ENCODE data around the gene NIPAL4.

- TF ChIP-seq, protein P1, sequence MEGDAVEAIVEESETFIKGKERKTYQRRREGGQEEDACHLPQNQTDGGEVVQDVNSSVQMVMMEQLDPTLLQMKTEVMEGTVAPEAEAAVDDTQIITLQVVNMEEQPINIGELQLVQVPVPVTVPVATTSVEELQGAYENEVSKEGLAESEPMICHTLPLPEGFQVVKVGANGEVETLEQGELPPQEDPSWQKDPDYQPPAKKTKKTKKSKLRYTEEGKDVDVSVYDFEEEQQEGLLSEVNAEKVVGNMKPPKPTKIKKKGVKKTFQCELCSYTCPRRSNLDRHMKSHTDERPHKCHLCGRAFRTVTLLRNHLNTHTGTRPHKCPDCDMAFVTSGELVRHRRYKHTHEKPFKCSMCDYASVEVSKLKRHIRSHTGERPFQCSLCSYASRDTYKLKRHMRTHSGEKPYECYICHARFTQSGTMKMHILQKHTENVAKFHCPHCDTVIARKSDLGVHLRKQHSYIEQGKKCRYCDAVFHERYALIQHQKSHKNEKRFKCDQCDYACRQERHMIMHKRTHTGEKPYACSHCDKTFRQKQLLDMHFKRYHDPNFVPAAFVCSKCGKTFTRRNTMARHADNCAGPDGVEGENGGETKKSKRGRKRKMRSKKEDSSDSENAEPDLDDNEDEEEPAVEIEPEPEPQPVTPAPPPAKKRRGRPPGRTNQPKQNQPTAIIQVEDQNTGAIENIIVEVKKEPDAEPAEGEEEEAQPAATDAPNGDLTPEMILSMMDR (IDR thresholded peaks at IDR 0.05; ENCODE audit: borderline replicate concordance, extremely low read depth, low read length, poor library complexity, severe bottlenecking), result no peak
- no peak for TF ChIP-seq EZH2 (IDR thresholded peaks at IDR 0.05; ENCODE audit: borderline replicate concordance, low read depth, low read length, severe bottlenecking)
Observed at GRCh38 chr5:157506066-157506590, 46.1 kb downstream of the NIPAL4 start.

Data from DND-41 (cell line).